Neural cell (in vitro differentiated cells): ENCODE data around the gene UBA5. TPM values are rescaled to one million over a fixed set of nuclear protein-coding genes. Genes with fewer than 3 reads are reported as not detected.
A peak's percentile ranks its signal among the peaks of the same experiment; 100 is the strongest.

Experiments used
- H2AFZ ChIP-seq: fragments of 200-600, 300-800 bp; sonication (generic), shearing (Covaris generic); 2 replicates; pipeline ENCODE4 v1.6.0; 2014; ENCODE audit warnings: low read depth, mild to moderate bottlenecking, antibody characterized with exemption, low read length, moderate library complexity
- H3F3A ChIP-seq: fragments of 200-600 bp; shearing (Covaris generic); 2 replicates; pipeline ENCODE4 v1.6.1; 2016; ENCODE audit warnings: mild to moderate bottlenecking, moderate library complexity, mixed read lengths, antibody characterized with exemption, low read length; ENCODE audit not compliant: insufficient read depth, poor library complexity, severe bottlenecking
- H3K27ac ChIP-seq: fragments of 200-600, 300-800 bp; sonication (generic), shearing (Covaris generic); 2 replicates; pipeline ENCODE4 v1.5.1; 2014; ENCODE audit warnings: mild to moderate bottlenecking, low read length, moderate library complexity
- H3K27me3 ChIP-seq: fragments of 300-800, 200-600 bp; sonication (generic), shearing (Covaris generic); 2 replicates; pipeline ENCODE4 v1.6.0; 2014; ENCODE audit warnings: mild to moderate bottlenecking, low read depth, low read length, moderate library complexity; ENCODE audit not compliant: insufficient read depth
- H3K36me3 ChIP-seq: fragments of 300-800, 200-600 bp; sonication (generic), shearing (Covaris generic); 2 replicates; pipeline ENCODE4 v1.5.1; 2014; ENCODE audit warnings: mild to moderate bottlenecking, antibody characterized with exemption, low read length, moderate library complexity; ENCODE audit not compliant: insufficient read depth
- H3K4me2 ChIP-seq: fragments of 300-800, 200-600 bp; sonication (generic), shearing (Covaris generic); 2 replicates; pipeline ENCODE4 v1.6.0; 2014; ENCODE audit warnings: mild to moderate bottlenecking, low read length
- H3K4me3 ChIP-seq: fragments of 300-800, 200-600 bp; sonication (generic), shearing (Covaris generic); 2 replicates; pipeline ENCODE4 v1.5.1; 2014; ENCODE audit warnings: mild to moderate bottlenecking, low read length, moderate library complexity
- H3K79me2 ChIP-seq: fragments of 200-600 bp; shearing (Covaris generic); replicated peaks from 2 replicates; pipeline ENCODE4 v1.6.0; 2014; ENCODE audit warnings: mild to moderate bottlenecking, low read length, moderate library complexity; ENCODE audit not compliant: insufficient read depth
- H3K9ac ChIP-seq: fragments of 300-800, 200-600 bp; sonication (generic), shearing (Covaris generic); 2 replicates; pipeline ENCODE4 v1.6.1; 2016; ENCODE audit warnings: mild to moderate bottlenecking, low read length, mixed read lengths
- H3K9me2 ChIP-seq: fragments of 200-600 bp; shearing (Covaris generic); 2 replicates; pipeline ENCODE4 v1.6.1; 2016; ENCODE audit warnings: mild to moderate bottlenecking, low read length, mixed read lengths; ENCODE audit not compliant: insufficient read depth
- H3K9me3 ChIP-seq: fragments of 200-600, 300-800 bp; sonication (generic), shearing (Covaris generic); 2 replicates; pipeline ENCODE4 v1.6.1; 2016; ENCODE audit warnings: mild to moderate bottlenecking, mixed run types, low read length, moderate library complexity, mixed read lengths
- H4K20me1 ChIP-seq: fragments of 200-600 bp; shearing (Covaris generic); 2 replicates; pipeline ENCODE4 v1.6.1; 2016; ENCODE audit warnings: mild to moderate bottlenecking, mixed run types; ENCODE audit not compliant: insufficient read depth
- CTCF ChIP-seq: fragments of 450-650 bp; IDR thresholded peaks from 2 replicates; pipeline ENCODE4 v1.5.1; 2014; ENCODE audit warnings: antibody characterized with exemption, mild to moderate bottlenecking, moderate library complexity; ENCODE audit not compliant: poor library complexity, severe bottlenecking
- MXI1 ChIP-seq: fragments of 450-650 bp; conservative IDR thresholded peaks from 2 replicates; pipeline ENCODE4 v1.6.1; 2014; ENCODE audit warnings: antibody characterized with exemption, mild to moderate bottlenecking; ENCODE audit not compliant: poor library complexity, severe bottlenecking
- REST ChIP-seq: IDR thresholded peaks from 2 replicates; pipeline ENCODE4 v1.6.1; 2012; ENCODE audit warnings: borderline replicate concordance
- polyA plus RNA-seq: library from polyadenylated mRNA; depleted of rRNA; stranded (reverse); fragments of >200 nt; gene quantifications from 2 replicates; pipeline ENCODE4 v1.2.3, GENCODE V29; 2014

UBA5 gene
- polyA plus RNA-seq, 1 donor from 2014 or later = 77.8 TPM

DNA sequence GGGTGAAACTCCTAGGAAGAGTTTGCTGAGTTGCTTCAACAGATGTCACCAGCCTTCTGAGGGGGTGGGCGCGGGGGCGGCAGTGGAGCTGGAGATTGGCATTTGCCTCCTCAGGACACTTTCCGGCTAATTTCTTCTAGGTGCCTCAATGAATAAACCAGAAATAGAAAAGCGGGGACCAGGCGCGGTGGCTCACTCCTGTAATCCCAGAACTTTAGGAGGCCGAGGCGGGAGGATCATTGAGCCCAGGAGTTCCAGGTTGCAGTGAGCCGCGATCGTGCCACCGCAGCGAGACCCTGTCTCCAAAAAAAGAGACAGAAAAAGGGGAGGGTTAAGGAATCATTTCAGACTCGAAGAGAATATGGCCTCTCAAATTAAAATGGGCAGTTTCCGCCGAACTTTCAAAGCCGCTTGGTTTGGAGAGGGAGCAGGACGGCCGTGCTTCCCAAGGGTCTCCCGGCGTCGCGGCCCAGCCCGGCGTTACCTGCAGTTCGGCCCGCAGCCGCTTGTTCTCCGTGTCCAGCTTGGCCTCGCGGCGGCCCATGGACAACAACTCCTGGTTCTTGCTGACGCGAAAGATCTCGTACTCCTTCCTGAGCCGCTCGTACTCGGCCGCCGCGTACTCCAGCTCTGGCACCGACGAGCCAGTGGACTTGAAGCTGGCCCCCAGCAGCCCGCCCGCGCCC, 61.5 kb downstream of the UBA5 start:
- peak overlapping the region; percentile 95 for H3K4me3 ChIP-seq
- TF ChIP-seq REST (no peak), CTCF (peak; percentile 44)
- H3K27me3 ChIP-seq = no peaks in the 10 kb centered on the region
- no peaks in the 10 kb centered on the region for H4K20me1 ChIP-seq
- H3K9me3 ChIP-seq = no peaks in the 10 kb centered on the region
- no peak overlapping the region for H3K4me2 ChIP-seq
- H3K79me2 ChIP-seq = no peaks in the 10 kb centered on the region
- H3F3A ChIP-seq = peaks cover 10% of the 10 kb centered on the region
- H3K27ac ChIP-seq = no peak overlapping the region
- no peak overlapping the region for H2AFZ ChIP-seq
- no peaks in the 10 kb centered on the region for H3K9me2 ChIP-seq
- H3K9ac ChIP-seq = peak overlapping the region; percentile 26
- H3K36me3 ChIP-seq = no peaks in the 10 kb centered on the region

- Histone ChIP-seq H3K4me3 (peak within 1 kb of the TSS; percentile 95), H3K9me3 (no peaks in the 10 kb centered on the region), H3K27ac (peak within 1 kb of the TSS; percentile 29), H4K20me1 (no peaks in the 10 kb centered on the region), H2AFZ (peak within 1 kb of the TSS; percentile 74), H3F3A (peaks cover 10% of the 10 kb centered on the region), H3K36me3 (no peaks in the 10 kb centered on the region), H3K9ac (peak within 1 kb of the TSS; percentile 66), H3K79me2 (no peaks in the 10 kb centered on the region), H3K9me2 (no peaks in the 10 kb centered on the region), H3K4me2 (peak within 1 kb of the TSS; percentile 95), H3K27me3 (no peaks in the 10 kb centered on the region)
- TF ChIP-seq CTCF (no peak), MXI1 (peak; percentile 37)
These were observed 62.3 kb downstream of the UBA5 start, which contains the start of gene NPHP3 for GRCh38 chr3:132722165-132723023. Gene NPHP3 (minus strand): TSS chr3:132722409. CDS start chr3:132722355, 54 bp downstream.
